GM18499 (cell line): Measurements from ENCODE around the gene HNF4A.
A peak's percentile ranks its signal among the peaks of the same experiment; 100 is the strongest.
"Not testable (repeated sequence)": the region's sequence is repeated elsewhere in the genome, so short reads cannot be mapped to it uniquely, and the experiment has no call there.

Source experiments
- ATAC-seq: cut with Tn5 transposase; IDR thresholded peaks from one replicate; pipeline ENCODE4 v1.9.1; 2021; ENCODE audit warnings: moderate number of reproducible peaks; ENCODE audit not compliant: insufficient read depth, unreplicated experiment

The HNF4A gene

GRCh38 chr20:44355498-44356352 is at the start of gene HNF4A:
Gene HNF4A, plus strand, starts transcription at chr20:44355699. Its CDS starts 106 bp downstream, at chr20:44355805.
- ATAC-seq: no peak

- ATAC-seq: no peak
These were observed 48.6 kb upstream of the HNF4A start for GRCh38 chr20:44306927-44307326.

GRCh38 chr20:44309763-44310663 is 45.5 kb upstream of the HNF4A start:
- no peak for ATAC-seq

DNA sequence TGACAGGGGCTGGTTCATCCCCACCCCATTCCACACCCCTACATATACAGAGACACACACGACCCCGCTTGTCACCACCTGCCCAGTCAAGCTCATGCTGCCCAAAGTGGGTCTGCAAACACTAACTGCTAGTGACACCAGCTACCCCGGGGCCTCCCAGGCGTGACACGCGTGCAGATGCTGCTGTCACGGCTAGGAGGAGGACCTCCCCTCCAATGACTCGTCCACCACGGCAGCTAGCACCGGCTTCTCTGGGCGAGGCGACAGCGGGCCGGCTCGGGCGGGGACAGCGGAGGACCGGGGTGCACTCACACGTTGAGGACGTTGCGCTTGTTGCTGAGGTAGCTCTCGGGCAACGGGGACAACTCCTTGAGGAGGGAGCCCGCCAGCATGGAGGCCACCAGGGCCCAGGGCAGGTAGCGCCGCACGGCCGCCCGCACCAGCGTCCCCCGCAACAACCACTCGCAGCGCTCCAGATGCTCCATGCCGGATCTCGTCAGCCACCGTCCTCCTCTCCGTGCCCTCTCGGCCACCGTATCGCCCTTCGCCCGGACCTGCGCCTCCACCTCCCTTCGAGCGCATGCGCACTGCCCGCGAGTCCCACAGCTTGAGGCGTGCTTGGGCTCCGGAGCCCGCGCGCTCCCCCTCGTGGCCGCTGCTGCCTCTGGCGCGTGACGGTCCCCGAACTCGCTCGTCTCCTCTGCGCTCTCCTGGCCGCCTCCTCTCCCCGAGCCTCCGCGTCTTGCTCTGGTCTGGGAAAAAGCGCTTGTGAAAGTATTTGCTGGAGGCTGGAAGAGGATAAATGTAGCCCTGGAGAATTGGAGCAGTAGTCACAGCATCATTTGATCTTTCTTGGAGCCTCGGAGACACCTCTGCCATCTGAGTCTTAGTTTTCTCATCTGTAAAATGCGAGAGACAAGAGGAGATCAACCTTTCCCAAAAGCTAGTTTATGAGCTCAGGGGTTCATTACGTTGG is 44.5 kb upstream of the HNF4A start, which contains the start of gene FITM2:
Gene FITM2 (minus strand): TSS at position 539 of the 976 bp plus-strand sequence. CDS start 54 bp downstream, at position 485.
- peak; percentile 68 for ATAC-seq

GRCh38 chr20:44314870-44315269 is 40.6 kb upstream of the HNF4A start:
- no peak for ATAC-seq

DNA sequence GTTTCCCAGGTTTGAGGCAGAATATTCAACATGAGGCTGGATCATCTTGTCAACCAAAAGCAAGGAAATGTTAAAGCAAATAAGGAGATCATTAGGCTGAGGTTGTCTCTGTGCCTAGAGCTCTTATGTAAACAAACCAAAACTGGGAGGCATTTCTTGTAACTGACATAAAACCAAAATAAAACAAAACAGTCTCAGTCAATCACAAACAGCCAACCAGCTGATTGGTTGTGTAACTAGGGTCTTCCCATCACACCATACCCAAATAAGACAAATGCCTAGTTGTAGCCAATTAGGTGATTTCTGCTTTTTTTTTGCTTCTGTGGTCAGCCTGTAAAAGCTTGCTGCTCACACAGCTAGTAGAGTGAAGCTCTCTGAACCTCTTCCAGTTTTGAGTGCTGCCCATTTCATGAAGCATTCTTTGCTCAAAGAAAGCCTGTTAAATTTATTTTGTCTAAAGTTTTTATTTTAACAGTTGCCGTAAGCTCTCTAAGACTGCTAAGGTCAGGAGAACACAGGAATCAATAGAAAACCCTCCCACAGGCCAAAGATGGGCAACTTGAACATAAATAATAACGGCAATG is 35.6 kb upstream of the HNF4A start:
- no peak for ATAC-seq

DNA sequence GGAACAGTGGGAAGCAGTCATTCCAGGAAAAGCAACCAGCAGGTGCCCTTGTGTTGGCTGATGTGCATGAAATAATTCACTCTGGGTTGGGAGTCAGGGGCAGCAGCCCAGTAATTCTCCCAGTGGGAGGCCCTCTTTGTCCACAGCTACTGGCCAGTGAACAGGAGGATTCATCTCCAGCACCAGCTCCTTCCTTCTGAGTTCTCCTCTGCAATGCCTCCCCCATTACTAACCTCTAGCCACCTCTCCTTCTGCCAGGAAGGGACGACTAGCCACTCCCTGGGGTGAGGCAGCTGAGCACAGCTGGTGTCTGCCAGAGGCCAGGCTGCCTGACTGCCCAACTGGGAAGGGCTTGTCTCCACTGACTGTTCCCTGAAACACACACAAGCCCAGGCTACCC is 31.2 kb upstream of the HNF4A start:
- ATAC-seq: no peak

GRCh38 chr20:44326391-44327159 is 28.9 kb upstream of the HNF4A start:
- no peak for ATAC-seq

GRCh38 chr20:44327748-44328147 is 27.8 kb upstream of the HNF4A start:
- not testable (repeated sequence) for ATAC-seq

GRCh38 chr20:44328428-44328827 is 27.1 kb upstream of the HNF4A start:
- ATAC-seq: no peak

DNA sequence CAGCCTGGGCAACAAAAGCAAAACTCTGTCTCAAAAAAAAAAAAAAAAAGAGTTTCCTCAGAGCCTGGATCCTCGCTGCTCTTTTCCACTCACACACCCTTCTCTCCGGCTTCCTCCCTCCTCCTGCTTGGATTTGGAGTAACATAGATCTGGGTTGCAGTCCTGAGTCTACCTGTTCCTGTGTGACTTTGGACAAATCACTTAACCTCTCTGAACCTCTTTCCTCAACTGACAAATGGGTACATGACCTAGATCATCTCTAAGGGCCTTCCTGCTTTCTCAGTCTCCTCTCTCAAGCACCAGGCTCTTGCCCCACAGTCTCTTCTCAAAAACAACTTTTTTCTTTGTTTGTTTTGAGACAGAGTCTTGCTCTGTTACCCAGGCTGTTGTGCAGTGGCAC is 24.3 kb upstream of the HNF4A start:
- ATAC-seq: no peak

DNA sequence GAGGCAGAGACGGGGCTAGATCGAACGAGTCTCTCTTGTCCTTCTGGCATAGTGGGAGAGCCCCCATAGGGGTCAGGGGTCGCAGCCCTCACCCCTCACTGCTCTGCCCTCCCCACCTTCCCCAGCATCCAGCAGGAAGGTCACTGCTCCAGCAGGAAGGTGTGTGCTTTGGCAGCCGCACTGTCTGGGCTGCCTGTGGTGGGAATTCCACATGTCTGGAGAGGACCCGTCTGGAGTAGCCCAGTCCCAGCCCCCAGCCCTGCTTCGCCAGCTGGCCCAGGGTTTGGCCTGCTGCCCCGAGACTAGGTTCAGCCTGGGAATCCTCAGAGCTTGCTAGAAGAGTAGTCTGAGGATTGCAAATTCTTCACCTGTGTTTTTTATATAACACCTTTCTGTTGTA is 21.2 kb upstream of the HNF4A start:
- ATAC-seq: no peak

DNA sequence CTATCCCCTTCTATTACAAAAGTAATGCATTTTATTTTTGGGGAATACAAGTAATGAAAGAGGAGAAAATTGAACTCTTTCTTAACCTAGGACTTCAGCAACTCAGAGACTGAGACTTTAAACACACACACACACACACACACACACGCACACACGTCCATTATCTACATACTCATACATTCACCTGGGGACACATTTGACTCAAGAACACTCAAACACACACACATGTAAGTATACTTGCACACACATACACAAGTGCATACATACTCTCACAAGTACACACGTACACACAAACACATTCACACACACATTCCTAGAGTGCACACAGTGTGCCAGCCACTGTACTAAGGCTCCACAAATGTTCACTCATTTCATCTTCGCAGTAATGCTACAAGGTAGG is 20.8 kb upstream of the HNF4A start:
- ATAC-seq: no peak

DNA sequence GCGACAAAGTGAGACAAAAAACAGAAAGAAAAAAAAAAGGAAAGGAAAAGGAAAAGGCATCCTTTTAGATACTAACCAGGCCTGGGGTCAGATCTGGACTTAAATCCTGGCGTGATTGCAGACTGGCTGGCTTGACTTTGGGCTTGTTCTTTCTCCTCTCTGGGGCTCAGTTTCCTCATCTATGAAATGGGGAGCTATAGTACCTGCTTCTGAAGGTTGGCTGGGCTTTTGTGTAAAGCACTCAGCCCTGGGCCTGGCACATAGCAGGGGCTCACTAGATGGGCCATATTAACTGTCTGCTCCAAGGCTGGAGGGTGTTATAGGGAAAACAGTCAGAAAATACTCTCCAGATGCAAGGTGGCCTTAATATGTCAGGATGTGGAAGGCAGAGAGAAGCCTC is 19.8 kb upstream of the HNF4A start:
- no peak for ATAC-seq

GRCh38 chr20:44336086-44336485 is 19.4 kb upstream of the HNF4A start:
- no peak for ATAC-seq

GRCh38 chr20:44336725-44337380 is 18.6 kb upstream of the HNF4A start, which contains the start of gene R3HDML:
Gene R3HDML, plus strand, starts transcription at chr20:44337043. Its CDS starts 115 bp downstream, at chr20:44337158.
- ATAC-seq: no peak

GRCh38 chr20:44342248-44342647 is 13.3 kb upstream of the HNF4A start:
- no peak for ATAC-seq

GRCh38 chr20:44343162-44343675 is 12.3 kb upstream of the HNF4A start:
- ATAC-seq: no peak
